Measurements from ENCODE around the gene ABCB9.
"Not testable (repeated sequence)": the region's sequence is repeated elsewhere in the genome, so short reads cannot be mapped to it uniquely, and the experiment has no call there.

The ABCB9 gene

DNA sequence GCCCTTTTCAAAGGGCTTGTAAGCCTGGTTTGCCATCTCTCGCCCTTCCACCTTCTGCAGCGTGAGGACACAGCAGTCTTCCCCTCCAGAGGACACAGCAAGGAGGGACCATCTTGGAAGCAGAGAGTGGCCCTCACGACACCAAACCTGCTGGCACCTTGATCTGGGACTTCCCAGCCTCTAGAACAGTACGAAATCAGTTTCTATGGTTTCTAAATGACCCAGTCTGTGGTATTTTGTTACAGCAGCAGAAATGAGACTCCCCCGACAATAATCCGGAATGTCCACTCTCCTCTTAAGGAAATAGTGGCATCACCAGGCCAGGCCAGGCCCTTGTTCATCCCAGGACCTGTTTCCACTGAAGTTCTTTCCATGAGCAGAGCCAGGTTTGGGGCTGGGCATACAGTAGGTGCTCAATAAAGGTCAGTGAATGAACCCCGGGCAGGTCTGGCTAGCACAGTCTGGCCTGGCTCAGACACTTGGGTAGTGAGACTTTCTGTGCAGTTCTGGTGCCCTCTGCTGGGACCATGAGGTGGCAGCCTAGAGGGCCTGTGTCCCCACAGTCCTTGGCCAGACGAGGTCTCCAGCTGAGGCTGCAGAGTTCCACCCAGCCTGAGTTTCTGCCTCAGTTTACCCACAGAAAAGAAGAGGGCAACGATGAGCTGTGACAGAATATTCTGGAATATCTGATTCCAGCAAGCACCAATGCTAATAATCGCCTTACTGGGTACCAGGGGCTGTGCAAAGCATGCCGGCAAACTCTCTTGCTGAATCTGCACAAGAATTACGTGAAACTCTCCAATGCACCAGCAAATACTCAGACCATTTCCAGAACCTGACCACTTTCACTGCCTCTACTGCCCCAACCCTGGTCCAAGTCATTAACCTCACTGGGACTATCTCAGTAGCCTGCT lies 14.0 kb downstream of the ABCB9 start:
- Mint-ChIP-seq H3K4me1 (peaks cover 15% of the 10 kb centered on the region), H3K9me3 (no peaks in the 10 kb centered on the region), H3K36me3 (no peaks in the 10 kb centered on the region), H3K27ac (no peak overlapping the region), H3K4me3 (no peak overlapping the region), H3K27me3 (no peaks in the 10 kb centered on the region)
- DNase-seq (ENCODE audit: low spot score in 2 of 2) (peak; percentile 75 to 76), ATAC-seq (ENCODE audit: low read depth) (peak; percentile 96)

DNA sequence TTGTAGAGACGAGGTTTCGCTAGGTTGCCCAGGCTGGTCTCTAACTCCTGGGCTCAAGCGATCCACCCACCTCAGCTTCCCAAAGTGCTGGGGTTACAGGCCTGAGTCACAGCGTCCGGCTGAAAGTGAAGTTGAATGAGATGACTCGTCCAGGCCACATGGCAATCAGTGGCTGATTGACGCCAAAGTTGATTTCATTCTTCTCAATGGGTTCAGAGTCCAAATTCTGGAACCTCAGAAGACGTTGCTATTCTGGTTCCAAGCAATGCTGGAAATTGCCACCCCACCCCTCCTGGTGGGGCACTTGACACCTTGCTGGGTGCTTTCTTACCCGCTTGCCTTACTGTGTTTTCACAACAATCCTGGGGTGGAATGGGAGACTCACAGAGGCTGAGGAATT lies 14.9 kb downstream of the ABCB9 start:
- no peak overlapping the region for H3K27ac Mint-ChIP-seq
- DNase-seq (ENCODE audit: low spot score in 2 of 2): no peak
- peaks cover 22% of the 10 kb centered on the region for H3K4me1 Mint-ChIP-seq
- no peaks in the 10 kb centered on the region for H3K36me3 Mint-ChIP-seq
- H3K4me3 Mint-ChIP-seq: no peak overlapping the region
- H3K9me3 Mint-ChIP-seq: no peaks in the 10 kb centered on the region
- no peaks in the 10 kb centered on the region for H3K27me3 Mint-ChIP-seq
- no peak for ATAC-seq (ENCODE audit: low read depth)

DNA sequence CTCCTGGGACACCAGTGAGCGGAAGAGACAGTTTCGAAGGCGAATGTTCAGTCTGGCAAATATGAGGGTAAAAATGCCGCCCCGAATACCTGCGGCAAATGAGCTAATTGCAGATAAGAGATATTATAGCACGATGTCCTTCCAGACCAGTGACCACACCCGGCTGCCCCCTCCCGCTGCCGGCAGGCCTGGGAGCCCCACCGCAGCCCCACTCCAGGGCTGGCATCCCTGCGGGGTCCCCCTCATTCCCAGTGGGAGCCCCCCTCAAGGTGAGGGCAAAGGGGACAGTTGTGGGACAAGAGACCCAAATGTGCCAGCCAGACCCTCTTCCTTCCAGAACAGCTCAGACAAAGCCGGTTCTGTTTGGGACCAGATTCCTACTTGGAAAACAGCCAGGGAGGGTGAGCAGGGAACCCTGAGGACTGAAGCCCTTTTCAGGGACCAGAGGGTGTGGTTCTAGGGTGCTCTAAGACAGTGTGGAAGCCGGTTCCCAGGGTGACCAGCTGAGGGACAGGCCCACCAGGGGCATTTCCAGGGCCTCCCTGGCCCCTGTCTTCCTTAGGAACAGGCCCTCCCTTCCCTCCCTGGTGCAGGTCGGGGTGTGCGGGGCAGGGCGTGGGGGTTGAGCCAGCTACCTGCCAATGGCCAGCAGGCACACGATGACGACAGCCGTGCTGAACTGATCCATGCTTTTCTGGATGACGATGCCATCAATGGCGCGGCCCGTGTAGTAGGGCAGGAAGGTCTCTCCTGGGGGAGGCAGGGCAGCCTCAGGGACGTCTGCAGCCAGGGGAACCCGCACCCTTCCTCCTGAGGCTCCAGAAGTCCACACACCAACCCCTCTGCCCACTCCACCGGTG lies 16.2 kb downstream of the ABCB9 start:
- Mint-ChIP-seq H3K4me3 (no peak overlapping the region), H3K27ac (no peak overlapping the region), H3K36me3 (no peaks in the 10 kb centered on the region), H3K9me3 (no peaks in the 10 kb centered on the region), H3K4me1 (peaks cover 29% of the 10 kb centered on the region), H3K27me3 (no peaks in the 10 kb centered on the region)
- DNase-seq (ENCODE audit: low spot score in 2 of 2) (no peak), ATAC-seq (ENCODE audit: low read depth) (no peak)

DNA sequence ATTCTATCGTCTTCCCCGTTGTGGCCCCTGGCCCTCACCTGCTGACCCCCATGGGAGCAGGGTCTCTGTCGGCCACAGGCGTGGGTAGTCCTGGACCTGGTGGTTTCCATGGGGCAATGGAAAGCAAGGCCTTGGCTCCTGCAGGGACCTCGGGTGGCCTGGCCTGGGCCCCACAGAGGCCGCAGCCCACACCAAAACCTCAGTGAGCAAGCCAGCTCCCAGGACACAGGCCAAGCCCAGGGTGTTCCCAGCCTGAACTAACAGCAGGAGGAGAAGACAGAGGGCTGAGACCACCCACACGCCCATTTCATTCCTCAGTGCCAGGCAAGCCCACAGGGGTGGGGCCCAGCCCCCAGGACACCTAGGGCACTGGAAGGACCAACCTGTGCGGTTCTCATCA lies 16.9 kb downstream of the ABCB9 start:
- no peak for DNase-seq (ENCODE audit: low spot score in 2 of 2)
- H3K27me3 Mint-ChIP-seq: no peaks in the 10 kb centered on the region
- H3K4me3 Mint-ChIP-seq: no peak overlapping the region
- no peak overlapping the region for H3K27ac Mint-ChIP-seq
- no peaks in the 10 kb centered on the region for H3K36me3 Mint-ChIP-seq
- peaks cover 29% of the 10 kb centered on the region for H3K4me1 Mint-ChIP-seq
- ATAC-seq (ENCODE audit: low read depth): no peak
- no peaks in the 10 kb centered on the region for H3K9me3 Mint-ChIP-seq

DNA sequence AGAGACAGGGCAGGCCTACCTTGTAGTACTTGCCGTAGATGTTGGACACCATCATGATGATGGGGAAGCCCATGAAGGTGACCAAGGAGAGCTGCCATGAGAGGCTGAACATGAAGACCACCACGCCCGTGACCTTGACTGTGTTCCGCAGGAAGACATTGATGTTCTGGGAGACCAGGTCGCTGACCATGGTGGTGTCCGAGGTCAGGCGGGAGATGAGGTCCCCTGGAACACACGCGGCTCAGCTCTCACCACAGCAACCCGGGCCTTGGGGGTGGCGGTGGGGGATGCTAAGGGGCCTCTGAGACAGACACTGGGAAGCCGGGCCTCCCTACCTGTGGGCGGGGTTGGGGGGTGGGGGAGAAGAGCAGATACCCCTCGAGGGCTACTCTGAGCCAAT lies 17.7 kb downstream of the ABCB9 start:
- no peak overlapping the region for H3K4me3 Mint-ChIP-seq
- no peak for ATAC-seq (ENCODE audit: low read depth)
- H3K27ac Mint-ChIP-seq: no peak overlapping the region
- H3K27me3 Mint-ChIP-seq: no peaks in the 10 kb centered on the region
- H3K9me3 Mint-ChIP-seq: no peaks in the 10 kb centered on the region
- no peak for DNase-seq (ENCODE audit: low spot score in 2 of 2)
- no peaks in the 10 kb centered on the region for H3K36me3 Mint-ChIP-seq
- H3K4me1 Mint-ChIP-seq: peaks cover 29% of the 10 kb centered on the region

DNA sequence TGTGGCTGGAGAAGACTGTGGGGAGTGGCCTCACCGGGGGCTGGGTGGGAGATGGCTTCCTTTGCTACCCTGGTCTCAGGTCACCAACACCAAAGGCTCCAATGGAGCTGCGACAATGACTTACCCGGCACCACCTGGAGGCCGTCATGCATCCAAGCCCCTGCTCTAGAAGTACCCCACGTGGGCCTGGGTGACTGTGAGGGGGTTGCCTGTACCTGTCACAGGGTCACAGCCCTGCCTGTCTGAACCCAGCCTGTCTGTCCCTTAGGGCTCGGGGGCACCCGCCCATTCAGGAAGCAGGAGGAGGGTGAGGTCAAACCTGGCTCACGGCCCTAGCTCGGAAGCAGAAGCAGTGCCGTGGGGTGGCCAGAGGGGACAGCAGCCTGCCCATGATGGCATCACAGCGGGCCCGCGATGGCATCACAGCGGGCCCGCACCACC lies 18.9 kb downstream of the ABCB9 start:
- Mint-ChIP-seq H3K4me3 (peak overlapping the region; percentile 35), H3K9me3 (no peaks in the 10 kb centered on the region), H3K36me3 (no peaks in the 10 kb centered on the region), H3K27me3 (no peaks in the 10 kb centered on the region), H3K4me1 (peaks cover 31% of the 10 kb centered on the region), H3K27ac (peak overlapping the region; percentile 67)
- DNase-seq (ENCODE audit: low spot score in 2 of 2) (no peak), ATAC-seq (ENCODE audit: low read depth) (peak; percentile 68)

DNA sequence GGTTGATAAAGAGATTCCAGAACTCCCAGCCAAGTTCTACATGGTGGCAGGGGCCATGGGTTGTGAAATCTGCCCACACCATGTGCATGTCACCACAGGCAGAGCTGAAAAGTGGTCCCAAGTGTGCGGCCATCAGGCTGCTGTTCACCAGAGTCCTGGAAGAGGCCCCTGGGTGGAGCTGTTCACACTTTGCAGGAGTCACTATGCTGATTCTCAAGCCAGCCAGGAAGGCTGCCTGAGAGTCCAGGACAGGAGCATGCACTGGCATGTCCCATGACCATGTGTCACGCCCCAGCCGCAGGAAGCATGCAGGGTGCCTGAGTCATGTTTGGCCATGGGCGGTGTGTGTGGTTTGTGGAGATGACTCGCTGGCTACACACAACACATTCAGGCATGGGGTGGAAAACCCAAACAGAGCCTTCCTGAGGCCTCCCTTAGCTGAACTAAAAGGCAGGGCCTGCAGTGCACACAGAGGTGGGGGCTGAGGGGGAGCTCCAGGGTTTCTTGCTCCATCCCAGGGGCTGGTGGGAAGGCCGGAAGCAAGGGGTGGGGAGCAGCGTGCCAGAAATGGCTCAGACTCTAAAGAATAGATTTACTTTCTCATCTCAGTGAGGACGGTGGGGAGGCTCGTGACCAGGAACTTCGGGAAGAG lies 19.4 kb downstream of the ABCB9 start:
- peaks cover 25% of the 10 kb centered on the region for H3K4me1 Mint-ChIP-seq
- ATAC-seq (ENCODE audit: low read depth) (peak; percentile 57), DNase-seq (ENCODE audit: low spot score in 2 of 2) (no peak)
- peak overlapping the region; percentile 35 for H3K4me3 Mint-ChIP-seq
- H3K9me3 Mint-ChIP-seq: no peaks in the 10 kb centered on the region
- H3K27ac Mint-ChIP-seq: peak overlapping the region; percentile 67
- H3K27me3 Mint-ChIP-seq: no peaks in the 10 kb centered on the region
- H3K36me3 Mint-ChIP-seq: no peaks in the 10 kb centered on the region

DNA sequence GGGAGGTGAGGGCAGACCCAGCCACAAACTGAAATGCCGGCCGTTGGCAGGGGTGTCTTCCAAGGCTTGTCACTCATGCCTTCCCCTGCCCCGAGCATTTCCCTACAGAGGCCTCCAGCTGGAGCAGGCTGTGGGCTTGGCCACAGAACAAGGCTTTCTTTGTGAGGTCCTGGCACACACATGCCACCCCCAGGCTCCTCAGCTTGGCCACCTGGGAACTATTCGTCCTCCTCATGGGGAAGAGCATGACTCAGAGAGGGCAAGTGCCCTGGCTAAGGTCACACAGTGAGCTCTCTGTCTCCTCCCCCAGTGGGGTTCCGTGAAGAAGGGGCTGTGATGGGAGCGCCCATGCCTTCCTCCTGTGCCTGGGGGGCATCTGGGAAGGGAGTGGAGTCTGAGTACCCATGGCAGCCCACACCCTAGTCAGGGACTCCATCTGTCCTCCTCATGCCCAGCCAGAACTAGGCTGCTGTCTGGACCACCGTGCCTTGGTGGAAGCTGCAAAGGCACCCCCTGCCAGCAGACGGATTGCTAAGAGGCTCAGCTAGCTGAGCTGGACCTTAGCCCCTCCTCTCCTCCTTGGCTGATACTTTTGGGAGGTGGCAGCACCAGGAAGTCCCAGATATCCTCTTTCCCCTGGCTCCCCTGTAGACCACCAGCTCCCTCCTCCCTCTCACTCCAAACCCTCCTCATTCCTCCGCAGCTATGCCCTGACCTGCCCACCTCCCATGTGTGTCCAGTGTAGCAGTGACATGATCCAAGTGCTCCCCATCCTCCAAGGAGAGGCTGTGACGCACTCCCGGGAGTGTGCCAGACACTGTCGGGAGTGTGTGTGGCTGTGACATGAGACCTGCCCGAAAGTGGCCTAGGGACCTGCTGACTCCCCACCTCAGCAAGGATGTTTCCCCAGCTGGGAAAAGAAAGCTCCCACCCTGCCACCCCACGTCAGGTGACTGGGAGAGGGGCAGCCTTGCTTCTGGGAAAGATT lies 21.4 kb downstream of the ABCB9 start:
- H3K36me3 Mint-ChIP-seq: no peaks in the 10 kb centered on the region
- DNase-seq (ENCODE audit: low spot score in 2 of 2) (no peak), ATAC-seq (ENCODE audit: low read depth) (no peak)
- H3K4me1 Mint-ChIP-seq: peaks cover 22% of the 10 kb centered on the region
- no peak overlapping the region for H3K27ac Mint-ChIP-seq
- no peak overlapping the region for H3K4me3 Mint-ChIP-seq
- H3K27me3 Mint-ChIP-seq: no peaks in the 10 kb centered on the region
- no peaks in the 10 kb centered on the region for H3K9me3 Mint-ChIP-seq

DNA sequence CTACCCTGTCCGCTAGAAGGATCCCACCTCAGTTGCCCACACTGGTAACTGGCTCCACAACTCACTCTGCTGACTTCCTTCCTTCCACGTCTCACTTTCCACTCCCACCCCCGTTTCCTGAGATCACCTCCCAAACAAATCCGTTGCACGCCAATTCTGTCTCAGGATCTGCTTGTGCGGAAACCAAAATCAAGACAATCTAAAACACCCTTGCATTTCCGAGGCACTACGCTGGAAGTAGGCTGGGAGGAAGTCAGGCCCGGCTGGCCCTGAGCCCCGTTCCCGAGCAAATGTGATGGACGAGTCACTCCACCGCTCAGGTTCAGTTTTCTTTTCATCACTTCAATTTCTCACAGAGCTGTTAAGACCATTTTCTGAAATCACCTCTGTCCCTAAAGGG lies 23.1 kb downstream of the ABCB9 start:
- Mint-ChIP-seq H3K27ac (no peak overlapping the region), H3K36me3 (no peaks in the 10 kb centered on the region), H3K9me3 (no peaks in the 10 kb centered on the region), H3K27me3 (no peaks in the 10 kb centered on the region), H3K4me1 (peaks cover 24% of the 10 kb centered on the region), H3K4me3 (no peak overlapping the region)
- ATAC-seq (ENCODE audit: low read depth): no peak
- no peak for DNase-seq (ENCODE audit: low spot score in 2 of 2)

DNA sequence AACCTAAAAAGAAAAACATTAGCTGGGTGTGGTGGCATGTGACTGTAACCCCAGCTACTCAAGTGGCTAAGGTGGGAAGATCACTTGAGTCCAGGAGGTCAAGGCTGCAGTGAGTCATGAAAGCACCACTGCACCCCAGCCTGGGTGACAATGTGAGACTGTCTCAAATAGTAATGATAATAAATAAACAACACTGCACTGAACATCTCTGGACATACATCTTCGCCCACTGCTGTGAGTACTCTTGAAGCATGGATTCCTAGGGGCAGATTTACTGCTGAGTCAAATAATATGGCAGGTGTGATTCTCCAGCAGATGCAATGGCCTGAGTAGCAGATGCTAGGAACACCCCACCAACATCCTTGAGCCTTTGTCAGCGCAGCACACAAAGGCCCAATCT lies 23.6 kb downstream of the ABCB9 start:
- Mint-ChIP-seq H3K9me3 (no peaks in the 10 kb centered on the region), H3K36me3 (no peaks in the 10 kb centered on the region), H3K4me3 (no peak overlapping the region), H3K27me3 (no peaks in the 10 kb centered on the region), H3K27ac (no peak overlapping the region), H3K4me1 (peaks cover 22% of the 10 kb centered on the region)
- DNase-seq (ENCODE audit: low spot score in 2 of 2) (no peak), ATAC-seq (ENCODE audit: low read depth) (no peak)

DNA sequence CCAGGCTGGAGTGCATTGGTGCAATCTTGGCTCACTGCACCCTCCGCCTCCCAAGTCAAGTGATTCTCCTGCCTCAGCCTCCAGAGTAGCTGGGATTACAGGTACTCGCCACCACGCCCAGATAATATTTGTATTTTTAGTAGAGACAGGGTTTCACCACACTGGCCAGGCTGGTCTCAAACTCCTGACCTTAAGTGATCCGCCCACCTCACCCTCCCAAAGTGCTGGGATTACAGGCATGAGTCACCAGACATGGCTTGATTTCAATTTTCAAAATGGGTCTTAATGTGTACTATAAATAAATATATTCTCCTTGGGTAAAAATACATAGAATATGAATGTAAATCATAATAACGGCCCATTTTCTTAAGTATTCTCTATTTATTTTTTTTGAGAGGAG lies 24.9 kb downstream of the ABCB9 start:
- ATAC-seq (ENCODE audit: low read depth); H3K9me3 Mint-ChIP-seq; DNase-seq (ENCODE audit: low spot score in 2 of 2); H3K27me3 Mint-ChIP-seq; H3K4me3 Mint-ChIP-seq; H3K36me3 Mint-ChIP-seq; H3K27ac Mint-ChIP-seq: not testable (repeated sequence)
- peaks cover 12% of the 10 kb centered on the region for H3K4me1 Mint-ChIP-seq

DNA sequence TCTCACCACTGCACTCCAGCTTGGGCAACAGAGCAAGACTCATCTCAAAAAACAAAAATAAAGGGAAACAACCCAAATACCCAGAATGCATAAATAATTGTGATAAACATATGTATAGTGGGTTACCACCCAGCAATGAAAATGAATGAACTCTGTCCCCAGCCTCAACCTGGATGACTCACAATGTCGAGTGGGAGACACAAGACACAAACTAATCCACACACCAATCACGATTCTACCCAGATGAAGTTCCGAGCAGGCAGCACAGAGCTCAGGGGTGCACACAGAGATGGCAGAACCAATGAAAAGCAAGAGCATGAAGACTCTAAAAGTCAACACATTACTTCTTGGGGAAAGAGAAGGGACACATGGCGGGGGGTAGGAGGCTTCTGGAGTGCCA lies 27.1 kb downstream of the ABCB9 start:
- no peak for ATAC-seq (ENCODE audit: low read depth)
- no peaks in the 10 kb centered on the region for H3K36me3 Mint-ChIP-seq
- H3K27me3 Mint-ChIP-seq: no peaks in the 10 kb centered on the region
- H3K4me1 Mint-ChIP-seq: peaks cover 10% of the 10 kb centered on the region
- no peak for DNase-seq (ENCODE audit: low spot score in 2 of 2)
- no peak overlapping the region for H3K27ac Mint-ChIP-seq
- H3K4me3 Mint-ChIP-seq: no peak overlapping the region
- no peaks in the 10 kb centered on the region for H3K9me3 Mint-ChIP-seq

DNA sequence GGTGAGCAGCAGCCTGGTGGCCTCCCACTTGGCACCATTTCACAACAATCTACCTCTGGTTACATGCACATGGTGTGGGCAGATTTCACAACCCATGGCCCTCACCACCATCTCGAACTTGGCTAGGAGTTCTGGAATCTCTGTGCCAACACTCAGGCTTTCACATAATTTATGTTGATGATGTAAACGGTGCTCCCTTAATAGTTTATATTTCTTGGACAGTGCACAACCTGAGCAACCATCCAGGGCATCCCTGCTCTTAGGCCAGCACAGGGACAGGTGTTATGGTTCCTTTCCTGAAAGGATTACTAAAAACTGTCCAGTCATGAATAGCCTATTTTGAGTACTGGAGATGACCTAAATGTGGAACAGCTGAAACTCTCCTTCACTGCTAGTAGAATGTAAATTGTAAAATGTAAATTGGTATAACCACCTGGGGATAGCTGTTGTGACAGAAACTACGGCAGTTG lies 28.6 kb downstream of the ABCB9 start:
- no peak overlapping the region for H3K27ac Mint-ChIP-seq
- H3K4me3 Mint-ChIP-seq: no peak overlapping the region

More for the DNA sequence above, 28.6 kb downstream of the ABCB9 start:
- ATAC-seq (ENCODE audit: low read depth): no peak
- Mint-ChIP-seq H3K4me1 (peaks cover 7% of the 10 kb centered on the region), H3K36me3 (no peaks in the 10 kb centered on the region), H3K9me3 (no peaks in the 10 kb centered on the region), H3K27me3 (no peaks in the 10 kb centered on the region)
- no peak for DNase-seq (ENCODE audit: low spot score in 2 of 2)
